GM19025 (cell line): ENCODE results near the gene DEPDC1B.
A peak's percentile ranks its signal among the peaks of the same experiment; 100 is the strongest.
"Not testable (repeated sequence)": the region's sequence is repeated elsewhere in the genome, so short reads cannot be mapped to it uniquely, and the experiment has no call there.

Source experiments
- ATAC-seq: cut with Tn5 transposase; IDR thresholded peaks from one replicate; pipeline ENCODE4 v1.9.1; 2021; ENCODE audit warnings: mild to moderate bottlenecking, low read depth, moderate library complexity; ENCODE audit not compliant: unreplicated experiment

DEPDC1B gene

GRCh38 chr5:60699609-60700415 is at the start of gene DEPDC1B:
Gene DEPDC1B (minus strand): TSS chr5:60700166. CDS start chr5:60700093, 73 bp downstream.
- peak; percentile 94 for ATAC-seq

DNA sequence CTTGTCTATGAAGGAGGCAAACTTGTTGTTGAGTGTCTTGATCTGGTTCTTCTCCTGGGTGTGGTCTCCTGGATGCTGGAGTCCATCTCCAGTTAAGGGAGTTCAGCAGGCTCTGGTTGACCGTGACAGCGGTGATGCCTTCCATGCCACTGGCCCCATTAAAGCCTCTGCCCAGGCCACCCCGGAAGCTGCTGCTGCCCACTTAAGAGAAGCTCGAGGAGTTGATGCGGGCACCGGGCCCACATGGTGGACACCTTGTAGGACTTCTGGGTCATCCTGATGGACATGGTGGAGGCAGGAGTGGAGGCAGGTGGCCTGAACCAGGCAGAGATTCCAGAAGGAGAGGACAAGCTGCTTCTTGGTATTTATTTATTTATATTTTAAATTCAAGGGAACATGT is 44.7 kb upstream of the DEPDC1B start:
- no peak for ATAC-seq

GRCh38 chr5:60743511-60744314 is 43.7 kb upstream of the DEPDC1B start:
- no peak for ATAC-seq

DNA sequence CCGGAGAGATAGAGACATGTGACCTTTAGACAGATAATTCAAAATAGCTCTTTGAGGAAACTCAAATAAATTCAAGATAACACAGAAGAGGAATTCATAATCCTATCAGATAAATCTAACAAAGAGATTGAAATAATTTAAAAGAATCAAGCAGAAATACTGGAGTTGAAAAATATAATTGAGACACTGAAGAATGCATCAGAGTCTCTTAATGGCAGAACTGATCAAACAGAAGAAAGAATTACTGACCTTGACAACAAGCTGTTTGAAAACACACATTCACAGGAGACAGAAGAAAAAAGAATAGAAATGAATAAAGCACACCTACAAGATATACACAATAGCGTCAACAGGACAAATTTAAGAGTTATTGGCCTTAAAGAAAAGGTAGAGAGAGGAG is 40.4 kb upstream of the DEPDC1B start:
- no peak for ATAC-seq

GRCh38 chr5:60738933-60739332 is 39.0 kb upstream of the DEPDC1B start:
- no peak for ATAC-seq

DNA sequence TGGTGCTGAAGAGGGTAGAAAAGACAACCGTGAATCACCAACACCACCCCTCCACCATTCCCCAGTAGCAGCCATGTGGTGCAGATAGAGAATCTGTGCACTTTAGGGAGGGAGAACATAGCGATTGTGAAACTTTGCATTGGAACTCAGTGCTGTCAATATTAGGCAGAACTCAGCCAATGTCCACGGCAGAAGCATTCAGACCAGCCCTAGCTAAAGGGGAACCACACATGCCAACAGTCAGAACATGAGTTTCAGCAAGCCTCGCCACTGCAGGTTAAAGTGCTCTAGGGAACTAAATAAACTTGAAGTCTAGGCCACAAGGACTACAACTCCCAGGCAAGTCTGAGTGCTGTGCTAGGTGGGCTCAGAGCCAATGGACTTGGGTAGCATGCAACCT is 38.5 kb upstream of the DEPDC1B start:
- no peak for ATAC-seq

- not testable (repeated sequence) for ATAC-seq
These were observed 30.9 kb upstream of the DEPDC1B start for GRCh38 chr5:60730858-60731257.

- no peak for ATAC-seq
These were observed 27.2 kb upstream of the DEPDC1B start for GRCh38 chr5:60727033-60727679.

DNA sequence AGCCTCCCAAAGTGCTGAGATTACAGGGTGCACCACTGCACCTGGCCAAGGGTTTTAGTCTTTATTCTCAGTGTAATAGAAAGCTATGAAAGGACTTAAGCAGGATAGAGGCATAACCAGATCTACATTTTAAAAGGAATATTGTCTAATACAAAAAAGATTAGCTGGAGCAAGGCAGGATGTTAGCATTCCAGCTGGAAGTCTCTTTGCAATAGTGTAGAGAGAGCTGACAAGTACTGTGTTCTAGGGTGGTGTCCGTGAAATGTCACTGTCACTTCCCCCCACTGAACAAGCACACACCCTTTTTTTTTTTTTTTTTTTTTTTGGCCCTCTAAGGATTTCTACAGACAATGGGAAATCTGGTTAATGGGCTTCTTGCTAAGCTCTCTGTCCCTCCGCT is 24.2 kb upstream of the DEPDC1B start:
- no peak for ATAC-seq

DNA sequence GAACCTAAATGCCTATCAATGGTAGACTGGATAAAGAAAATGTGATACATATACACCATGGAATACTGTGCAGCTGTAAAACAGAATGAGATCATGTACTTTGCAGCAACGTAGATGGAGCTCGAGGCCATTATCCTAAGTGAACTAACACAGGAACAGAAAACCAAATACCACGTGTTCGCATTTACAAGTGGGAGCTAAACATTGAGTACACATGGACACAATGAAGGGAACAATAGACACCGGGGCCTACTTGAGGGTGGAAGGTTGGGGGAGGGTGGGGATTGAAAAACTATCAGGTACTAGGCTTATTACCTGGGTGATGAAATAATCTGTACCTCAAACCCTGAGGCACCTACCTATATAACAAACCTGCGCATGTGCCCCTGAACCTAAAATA is 22.4 kb upstream of the DEPDC1B start:
- ATAC-seq: no peak

- no peak for ATAC-seq
These were observed 19.4 kb upstream of the DEPDC1B start for GRCh38 chr5:60719329-60719728.

GRCh38 chr5:60718166-60718892 is 18.4 kb upstream of the DEPDC1B start:
- ATAC-seq: no peak

- not testable (repeated sequence) for ATAC-seq
These were observed 15.4 kb upstream of the DEPDC1B start for GRCh38 chr5:60715201-60715928.

- no peak for ATAC-seq
These were observed 13.0 kb upstream of the DEPDC1B start for GRCh38 chr5:60712950-60713349.

DNA sequence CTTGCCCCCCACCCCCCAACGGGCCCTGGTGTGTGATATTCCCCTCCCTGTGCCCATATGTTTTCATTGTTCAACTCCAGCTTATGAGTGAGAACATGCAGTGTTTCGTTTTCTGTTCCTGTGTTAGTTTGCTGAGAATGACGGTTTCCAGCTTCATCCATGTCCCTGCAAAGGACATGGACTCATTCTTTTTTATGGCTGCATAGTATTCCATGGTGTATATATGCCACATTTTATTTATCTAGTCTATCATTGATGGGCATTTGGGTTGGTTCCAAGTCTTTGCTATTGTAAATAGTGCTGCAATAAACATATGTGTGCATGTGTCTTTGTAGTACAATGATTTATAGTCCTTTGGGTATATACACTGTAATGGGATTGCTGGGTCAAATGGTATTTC is 11.9 kb upstream of the DEPDC1B start:
- not testable (repeated sequence) for ATAC-seq

DNA sequence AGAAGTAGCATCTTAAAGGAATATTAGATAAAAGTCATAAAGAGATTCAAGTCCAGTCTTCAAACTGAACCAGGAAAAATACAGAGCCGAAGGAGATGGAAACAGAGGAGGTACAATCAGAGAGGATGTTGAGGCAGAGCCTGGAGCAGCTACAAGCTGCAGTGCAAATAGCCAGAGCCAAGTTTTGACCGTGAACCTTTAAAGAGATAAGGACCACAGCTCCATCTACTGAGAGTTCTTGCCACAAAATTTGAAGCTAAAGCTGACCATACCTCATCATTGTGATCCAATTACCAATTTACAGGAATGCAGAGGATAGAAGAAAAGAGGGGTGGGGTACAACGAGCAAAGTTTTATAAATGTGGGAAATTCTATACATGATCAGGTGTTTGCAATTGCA is 10.4 kb upstream of the DEPDC1B start:
- ATAC-seq: no peak

- no peak for ATAC-seq
These were observed 5.2 kb upstream of the DEPDC1B start for GRCh38 chr5:60705144-60705543.

- ATAC-seq: no peak
These were observed 4.0 kb upstream of the DEPDC1B start for GRCh38 chr5:60703944-60704343.

DNA sequence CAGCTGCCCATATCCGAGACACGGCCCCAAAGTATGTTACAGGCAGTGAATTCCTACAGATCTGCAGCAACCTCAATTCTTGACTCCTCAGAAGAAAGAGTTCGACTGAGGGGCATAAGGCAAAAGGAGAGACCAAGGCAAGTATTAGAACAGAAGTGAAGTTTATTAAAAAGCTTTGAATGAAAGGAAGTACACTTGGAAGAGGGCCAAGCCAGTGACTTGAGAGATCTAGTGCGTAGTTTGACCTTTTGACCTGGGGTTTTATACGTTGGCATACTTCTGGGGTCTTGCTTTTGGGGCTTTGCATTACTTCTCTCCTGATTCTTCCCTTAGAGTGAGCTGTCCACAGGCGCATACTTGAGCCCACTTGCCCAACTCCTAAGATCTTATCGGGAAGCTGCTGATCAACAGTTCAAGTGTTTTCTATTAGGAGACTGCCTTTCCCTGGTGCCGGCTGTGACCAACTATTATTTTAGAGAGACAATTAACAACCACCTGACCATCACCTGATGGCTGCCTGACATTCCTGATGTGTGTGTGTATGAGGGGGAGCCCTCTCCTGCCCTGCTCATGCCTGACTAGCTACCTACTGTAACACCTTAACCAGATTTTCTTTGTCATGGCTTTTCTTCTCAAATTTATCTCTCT is 1.5 kb upstream of the DEPDC1B start:
- ATAC-seq: no peak

DNA sequence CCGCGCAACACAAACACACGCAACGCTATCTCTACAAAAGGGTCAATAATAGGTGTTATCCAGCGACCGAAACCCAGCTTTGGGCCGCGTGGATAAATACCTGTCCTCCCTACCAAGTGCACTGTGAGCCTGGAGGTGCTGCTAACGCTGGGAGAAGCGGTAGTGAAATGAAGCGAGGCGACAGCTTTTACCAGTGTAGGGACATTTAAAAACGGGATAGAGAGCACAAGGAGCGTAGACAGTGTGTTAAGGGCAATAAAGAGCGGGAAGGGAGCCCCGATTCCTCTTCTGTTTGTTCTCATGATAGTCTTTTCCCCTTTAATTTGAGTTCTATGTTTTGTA is 421 bp upstream of the DEPDC1B start:
- peak; percentile 18 for ATAC-seq
